Forelimb muscle (tissue), 1 donor: ENCODE data around the gene RGS14. TPM values are rescaled to one million over a fixed set of nuclear protein-coding genes. Genes with fewer than 3 reads are reported as not detected.
"Not testable (repeated sequence)": the region's sequence is repeated elsewhere in the genome, so short reads cannot be mapped to it uniquely, and the experiment has no call there.

Experiments used
- DNase-seq: peaks from one replicate; pipeline ENCODE4 v3.0.0-alpha.2; 2013; ENCODE audit warnings: low read depth
- polyA plus RNA-seq: library from polyadenylated mRNA; unstranded; fragments of 120-200 nt; gene quantifications from one replicate; pipeline ENCODE4 v1.2.1, GENCODE V29; 2013; ENCODE audit not compliant: insufficient read length

Gene RGS14
- polyA plus RNA-seq, 1 donor = 17.4 TPM

- DNase-seq = no peak
Observed at GRCh38 chr5:177364159-177364962, 6.6 kb downstream of the RGS14 start.

- no peak for DNase-seq
Observed at GRCh38 chr5:177365845-177366527, 8.3 kb downstream of the RGS14 start.

GRCh38 chr5:177366528-177367322 lies 9.0 kb downstream of the RGS14 start:
- DNase-seq = peak; percentile 60

- DNase-seq = no peak
Observed at GRCh38 chr5:177367323-177367848, 9.7 kb downstream of the RGS14 start.

- no peak for DNase-seq
Observed at GRCh38 chr5:177367981-177368868, 10.5 kb downstream of the RGS14 start.

GRCh38 chr5:177368869-177369644 lies 11.3 kb downstream of the RGS14 start:
- no peak for DNase-seq

GRCh38 chr5:177369645-177370440 lies 12.1 kb downstream of the RGS14 start:
- no peak for DNase-seq

- no peak for DNase-seq
Observed at GRCh38 chr5:177370488-177371119, 12.9 kb downstream of the RGS14 start.

GRCh38 chr5:177371120-177372033 lies 13.7 kb downstream of the RGS14 start:
- DNase-seq = no peak

GRCh38 chr5:177372034-177372896 lies 14.5 kb downstream of the RGS14 start:
- DNase-seq = no peak

- DNase-seq = no peak
Observed at GRCh38 chr5:177372910-177373309, 15.2 kb downstream of the RGS14 start.

- DNase-seq = no peak
Observed at GRCh38 chr5:177373806-177374205, 16.1 kb downstream of the RGS14 start.

GRCh38 chr5:177374211-177374610 lies 16.5 kb downstream of the RGS14 start:
- DNase-seq = no peak

- not testable (repeated sequence) for DNase-seq
Observed at GRCh38 chr5:177375516-177375915, 17.8 kb downstream of the RGS14 start.

- DNase-seq = no peak
Observed at GRCh38 chr5:177376107-177376506, 18.4 kb downstream of the RGS14 start.

- DNase-seq = no peak
Observed at GRCh38 chr5:177377851-177378776, 20.4 kb downstream of the RGS14 start.
